GM18519 (cell line): Measurements from ENCODE around the gene SEC16A.

Experiments
- ATAC-seq: cut with Tn5 transposase; IDR thresholded peaks from one replicate; pipeline ENCODE4 v1.9.1; 2021; ENCODE audit warnings: mild to moderate bottlenecking, moderate library complexity; ENCODE audit not compliant: unreplicated experiment, low FRiP score

SEC16A gene

DNA sequence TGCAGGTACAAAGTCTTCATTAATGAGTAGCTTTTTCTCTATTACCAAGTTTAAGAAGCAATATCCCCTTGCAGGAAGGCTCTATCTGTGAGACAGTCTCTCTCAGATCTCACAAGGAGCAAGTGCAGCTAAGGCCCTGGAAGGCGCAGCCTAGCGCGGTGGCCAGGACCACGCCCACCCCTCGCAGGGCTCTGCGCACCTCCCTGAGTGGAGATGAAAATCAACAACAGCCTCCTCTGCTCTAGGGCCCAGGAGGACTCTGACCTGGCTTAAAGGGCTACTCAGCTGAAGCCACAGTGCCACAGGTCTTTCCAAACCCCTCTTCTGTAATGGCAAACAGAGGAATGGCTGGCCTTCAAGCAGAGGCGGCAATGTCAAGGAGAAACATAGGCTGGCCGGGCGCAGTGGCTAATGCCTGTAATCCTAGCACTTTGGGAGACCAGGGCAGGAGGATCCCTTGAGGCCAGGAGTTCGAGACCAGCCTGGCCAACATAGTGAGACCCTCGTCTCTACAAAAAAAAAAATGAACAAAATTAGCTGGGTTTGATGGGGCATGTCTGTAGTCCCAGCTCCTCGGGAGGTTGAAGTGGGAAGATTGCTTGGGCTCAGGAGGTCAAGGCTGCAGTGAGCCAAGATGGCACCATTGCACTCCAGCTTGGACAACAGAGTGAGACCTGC is 11.9 kb downstream of the SEC16A start:
- no peak for ATAC-seq

DNA sequence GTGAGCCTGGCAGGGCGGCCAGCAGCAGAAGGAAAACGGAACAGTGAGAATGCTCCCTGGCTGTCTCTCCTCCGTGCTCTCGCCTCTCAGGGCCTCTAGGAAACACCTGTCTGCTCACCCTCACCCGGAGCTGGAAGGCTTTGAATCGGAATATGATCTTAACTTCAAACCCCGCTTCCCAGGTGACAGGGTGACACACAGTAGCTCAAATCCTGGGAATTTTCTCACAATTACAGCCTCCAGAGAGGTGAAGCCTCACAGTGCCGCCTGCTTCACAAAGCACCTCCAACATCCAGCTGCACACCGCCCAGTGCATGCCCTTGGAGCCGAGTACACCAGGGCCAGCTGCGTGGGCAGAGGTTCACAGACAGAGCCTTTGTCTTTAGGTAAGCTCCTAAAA is 12.5 kb downstream of the SEC16A start:
- ATAC-seq, result no peak

DNA sequence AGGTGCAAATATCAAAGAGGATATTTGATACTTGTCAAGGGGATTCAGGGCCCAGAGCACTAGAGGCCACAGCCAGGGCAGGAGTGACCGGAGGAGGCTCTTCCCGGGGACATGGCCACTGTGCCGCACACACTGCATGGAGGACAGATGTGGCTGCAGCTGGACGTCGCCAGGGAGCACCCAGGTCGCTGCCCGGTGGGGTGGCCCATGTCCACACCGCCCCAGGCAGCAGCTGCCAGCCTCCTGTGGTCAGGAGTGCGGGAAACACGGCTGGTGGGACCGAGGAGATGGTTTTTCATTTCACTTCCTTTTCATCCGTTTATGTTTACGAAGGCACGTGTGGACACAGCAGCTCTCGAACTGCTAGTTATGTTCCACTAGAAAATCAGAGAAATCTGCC is 15.1 kb downstream of the SEC16A start:
- ATAC-seq, result no peak

DNA sequence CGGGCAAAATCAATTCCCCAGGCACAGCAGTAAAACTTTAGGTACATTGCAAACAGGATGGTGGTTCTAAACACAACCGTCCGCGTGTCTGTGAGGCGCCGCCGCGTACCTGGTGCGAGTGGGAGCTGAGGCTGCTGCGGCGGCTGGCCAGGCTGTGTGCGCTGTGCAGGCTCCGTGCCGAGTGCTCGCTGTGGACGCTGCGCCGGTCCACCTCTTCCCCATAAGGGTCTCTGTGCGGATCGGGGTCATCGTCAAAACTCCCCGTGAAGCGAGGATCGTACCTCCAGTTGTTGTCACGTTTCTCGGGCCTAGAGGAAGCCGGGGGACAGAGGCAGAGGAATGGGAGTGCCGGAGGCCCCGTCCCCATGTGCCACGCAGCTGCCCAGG is 16.7 kb downstream of the SEC16A start:
- ATAC-seq, result no peak

DNA sequence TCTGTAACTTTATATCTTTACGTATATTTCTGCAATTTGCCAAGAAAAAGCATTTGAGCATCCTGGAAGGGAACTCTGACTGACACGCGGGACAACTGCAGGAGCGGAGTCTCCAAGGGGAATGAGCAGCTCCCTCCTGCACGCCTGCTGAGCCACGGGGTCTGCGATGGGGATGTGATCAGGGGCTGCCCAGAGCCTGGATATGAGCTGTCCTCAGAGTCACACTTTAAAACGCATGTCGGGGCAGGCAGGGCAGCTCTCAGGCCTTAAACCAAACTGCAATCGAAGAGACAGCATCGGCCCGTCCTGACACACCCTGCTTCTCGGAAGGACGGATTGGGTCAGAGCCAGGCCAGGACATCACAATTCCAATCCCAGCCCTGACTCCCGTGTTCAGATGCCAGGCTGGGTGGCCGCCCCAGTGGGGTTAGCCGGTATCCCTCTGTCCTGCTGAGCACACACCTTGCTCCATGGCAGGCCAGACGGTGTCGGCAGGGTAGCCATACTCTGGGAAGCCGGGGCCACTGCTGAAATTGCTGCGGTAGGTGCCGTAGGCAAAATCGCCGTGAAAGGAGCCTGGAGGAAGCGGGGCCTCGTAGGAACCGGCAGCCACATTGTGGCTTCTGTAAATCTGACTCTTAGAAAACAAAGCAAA is 17.2 kb downstream of the SEC16A start:
- no peak for ATAC-seq

DNA sequence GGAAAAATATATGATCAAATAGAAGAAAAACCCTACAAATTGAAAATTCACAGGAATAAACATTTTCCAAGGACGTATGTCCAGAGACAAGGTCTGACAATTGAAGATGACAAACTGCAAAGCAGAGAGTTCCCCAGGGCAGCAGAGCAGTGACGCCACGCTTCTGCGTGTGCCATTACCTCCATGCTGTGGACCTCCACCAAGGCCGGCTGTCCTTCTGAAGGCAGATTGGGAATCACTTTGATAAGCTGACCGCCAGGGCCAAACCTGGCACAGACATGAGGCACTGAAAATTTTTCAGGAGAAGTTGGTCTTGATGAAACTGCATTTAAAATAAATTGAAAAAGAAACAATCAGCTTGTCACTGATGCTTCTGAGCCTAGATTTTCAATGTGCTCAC is 18.6 kb downstream of the SEC16A start:
- ATAC-seq, result no peak

DNA sequence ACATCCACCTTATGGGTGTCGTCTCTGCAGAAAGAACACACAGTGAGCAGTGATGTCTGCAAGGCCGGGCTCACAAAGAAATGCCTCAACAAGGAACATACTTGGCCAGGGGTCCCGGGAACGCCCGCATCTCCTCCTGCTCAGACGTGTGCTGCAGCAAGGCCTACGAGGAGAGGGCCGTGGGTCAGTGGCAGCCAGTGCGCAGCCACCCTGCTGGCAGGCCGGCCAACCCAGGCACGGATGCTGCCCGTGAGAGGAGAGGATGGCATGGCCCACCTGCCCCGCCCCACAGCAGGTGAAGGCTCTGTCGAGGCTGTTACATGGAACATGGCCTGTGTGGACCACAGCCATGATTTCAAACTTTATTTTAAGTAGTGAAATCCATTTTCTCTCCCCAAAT is 19.3 kb downstream of the SEC16A start:
- no peak for ATAC-seq

DNA sequence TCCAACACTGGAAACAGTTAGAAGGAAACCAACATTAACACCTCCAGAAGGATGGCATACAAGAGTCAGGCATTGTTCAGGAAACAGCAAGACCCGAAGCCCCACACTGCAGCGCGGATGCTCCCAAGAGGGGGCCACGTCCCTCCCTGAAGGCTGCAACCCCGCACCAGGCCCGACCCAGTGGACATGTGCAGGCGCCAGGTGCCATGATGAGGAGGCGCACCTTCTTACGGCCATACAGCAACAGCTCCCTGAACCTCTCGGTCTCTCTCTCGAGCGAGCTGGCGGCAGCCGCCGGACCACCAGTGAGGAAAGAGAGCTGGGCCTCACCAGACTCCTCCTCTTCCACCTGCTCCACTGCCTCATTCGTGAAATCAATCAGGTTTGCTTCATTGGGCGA is 20.2 kb downstream of the SEC16A start:
- no peak for ATAC-seq

DNA sequence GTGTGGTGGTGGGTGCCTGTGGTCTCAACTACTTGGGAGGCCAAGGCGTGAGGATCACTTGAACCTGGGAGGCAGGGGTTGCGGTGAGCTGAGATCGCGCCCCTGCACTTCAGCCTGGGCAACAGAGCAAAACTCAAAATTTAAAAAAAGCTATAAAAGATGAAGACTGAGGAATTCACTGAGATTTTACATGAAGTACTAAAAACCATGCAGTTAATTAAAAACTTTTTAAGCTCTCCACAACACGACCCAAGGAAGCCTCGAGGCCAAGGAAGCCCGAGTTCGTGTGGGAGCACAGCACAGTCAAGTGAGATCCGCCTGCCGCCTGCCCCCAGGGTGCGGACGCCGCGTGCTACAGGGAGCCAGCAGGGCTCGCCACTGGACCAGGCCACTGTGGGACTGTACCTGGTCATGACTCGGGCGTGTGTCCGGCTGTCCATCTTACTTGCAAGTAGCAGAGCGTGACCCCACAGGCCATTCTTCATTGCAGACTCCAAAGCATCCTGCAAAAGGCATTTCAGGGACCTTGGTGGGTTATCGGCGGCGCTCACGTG is 22.0 kb downstream of the SEC16A start:
- no peak for ATAC-seq

DNA sequence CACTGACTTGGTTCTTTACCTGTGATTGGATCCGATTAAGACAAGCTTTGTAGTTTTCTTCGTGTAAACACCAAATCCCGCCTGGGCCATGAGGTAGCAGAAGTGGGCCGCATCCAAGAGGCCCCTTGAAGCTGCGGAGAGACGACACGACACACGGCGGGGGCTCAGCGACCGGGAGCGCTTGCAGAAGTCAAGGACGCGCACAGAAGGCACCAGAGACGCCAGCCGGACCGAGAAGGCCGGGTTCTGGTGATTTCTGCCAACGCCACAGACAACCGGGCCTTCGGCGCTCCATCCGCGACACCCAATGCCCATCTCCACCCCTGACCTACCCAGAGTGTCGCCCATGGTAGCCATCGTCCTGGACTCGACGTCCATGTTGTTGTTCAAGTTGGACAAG is 23.4 kb downstream of the SEC16A start:
- no peak for ATAC-seq

DNA sequence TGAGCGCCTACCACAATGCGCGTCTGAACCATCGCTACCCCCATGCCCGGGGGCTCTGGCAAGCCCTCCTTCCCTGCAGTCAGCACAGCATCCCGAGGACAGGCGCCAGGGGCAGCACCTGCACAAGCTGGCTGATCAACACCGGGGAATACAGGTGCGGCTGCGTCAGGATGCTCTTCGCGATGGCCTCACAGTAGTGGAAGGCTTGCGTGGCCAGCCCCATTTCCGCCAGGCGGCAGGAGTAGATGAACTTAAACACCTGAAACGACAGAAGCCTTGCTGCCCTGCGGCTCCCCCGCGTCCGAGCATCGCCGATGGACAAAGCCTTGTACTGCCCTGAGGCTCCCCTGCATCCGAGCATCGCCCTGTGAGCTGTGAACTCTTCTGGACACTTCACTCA is 25.5 kb downstream of the SEC16A start:
- ATAC-seq, result no peak

DNA sequence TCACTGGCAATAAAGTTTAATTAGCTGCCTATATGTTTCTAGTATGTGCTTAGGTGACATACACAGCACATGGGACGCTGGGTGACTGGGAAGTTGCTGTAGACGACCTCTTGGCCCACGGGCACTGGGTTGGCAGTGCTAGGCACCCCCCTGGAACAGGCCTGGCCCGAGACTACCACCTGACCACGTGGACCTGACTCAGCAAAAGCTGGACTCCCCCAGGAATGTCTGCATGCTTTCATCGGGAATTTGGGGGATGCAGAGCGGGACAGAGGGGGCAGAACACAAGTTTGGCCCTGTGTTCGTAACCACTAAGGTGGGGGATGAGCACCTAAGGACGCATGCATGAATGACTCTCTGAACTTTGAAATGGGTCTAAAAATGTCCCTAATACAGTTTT is 26.6 kb downstream of the SEC16A start:
- no peak for ATAC-seq

DNA sequence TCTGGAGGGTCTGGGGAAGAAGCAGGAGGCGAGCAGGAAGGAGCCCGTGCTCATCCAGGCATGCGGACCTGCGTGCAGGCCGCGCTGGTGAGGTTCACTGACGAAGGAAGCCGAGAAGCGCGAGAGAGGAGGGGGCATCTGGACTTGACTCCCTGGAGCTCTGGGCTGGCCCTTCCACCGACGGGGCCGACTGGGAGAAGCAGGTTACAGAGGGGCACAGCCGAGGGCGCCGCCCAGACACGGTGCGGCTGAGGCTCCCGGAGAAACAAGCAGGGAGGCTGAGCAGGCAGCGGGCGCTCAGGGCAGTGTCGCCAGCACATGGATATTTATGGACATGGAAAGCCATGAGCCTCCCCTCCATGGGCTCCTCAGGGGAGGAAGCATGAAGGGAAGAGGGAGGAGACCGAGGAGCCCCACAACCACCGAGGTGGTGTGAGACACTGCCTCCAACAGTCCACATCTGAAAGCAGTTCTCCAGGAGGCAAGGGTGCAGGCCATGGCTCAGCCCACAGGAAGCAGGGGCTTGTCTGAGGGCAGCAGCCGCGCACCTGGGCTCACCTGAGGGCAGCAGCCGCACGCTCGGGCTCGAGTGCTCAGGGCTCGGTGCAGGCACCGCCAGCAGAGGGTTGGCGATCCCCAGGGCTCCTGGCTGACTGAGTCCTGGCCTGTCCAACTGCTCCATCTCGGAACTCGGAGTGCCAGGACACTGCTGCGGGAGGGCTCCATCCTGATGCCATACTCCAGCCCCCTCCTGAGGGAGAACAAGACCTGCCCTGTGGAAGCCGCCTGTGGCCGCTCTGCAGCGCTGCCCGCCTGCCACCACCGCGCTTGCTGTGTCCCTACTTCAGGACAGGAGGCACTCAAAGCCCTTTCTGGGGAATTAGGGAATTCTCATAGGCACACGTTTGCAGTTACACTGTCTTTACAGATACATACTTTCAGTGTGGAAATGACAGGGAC is 27.5 kb downstream of the SEC16A start:
- no peak for ATAC-seq

DNA sequence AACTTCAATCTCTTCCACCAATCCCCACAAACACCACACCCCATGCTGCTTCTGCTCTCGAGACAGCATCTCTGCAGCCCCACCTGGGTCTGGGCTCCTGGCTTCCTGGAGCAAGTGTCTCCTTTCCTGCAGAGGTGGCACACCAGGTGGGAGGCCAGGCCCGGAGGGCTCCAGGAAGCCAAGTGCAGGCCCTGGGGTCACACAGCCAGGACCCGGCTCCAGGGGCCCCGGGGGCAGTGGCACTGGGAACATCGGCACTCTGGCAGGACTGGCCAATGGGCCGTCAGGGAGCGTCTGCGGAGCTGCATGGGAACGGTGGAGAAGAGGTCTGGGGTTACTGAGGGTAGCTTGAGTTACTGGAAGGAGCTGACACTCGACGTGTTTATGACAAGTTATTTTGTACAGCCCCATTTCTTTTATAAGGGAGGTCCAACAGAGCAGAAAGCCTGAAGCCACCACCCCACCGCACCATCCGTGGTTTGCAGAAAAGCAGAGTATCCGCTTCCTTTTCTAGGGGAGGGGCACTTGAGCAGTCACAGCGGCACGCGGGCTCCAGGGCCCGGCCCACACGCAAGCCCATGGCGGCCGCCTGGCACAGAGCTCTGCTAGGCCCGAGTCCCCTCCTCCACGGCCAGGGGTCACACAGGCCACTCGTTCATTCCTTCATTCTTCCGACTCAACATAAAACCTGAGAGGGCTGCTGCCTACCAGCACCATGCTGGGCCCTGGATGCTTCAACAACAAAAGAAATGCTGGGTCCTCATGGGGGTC is 28.6 kb downstream of the SEC16A start:
- ATAC-seq, result no peak

DNA sequence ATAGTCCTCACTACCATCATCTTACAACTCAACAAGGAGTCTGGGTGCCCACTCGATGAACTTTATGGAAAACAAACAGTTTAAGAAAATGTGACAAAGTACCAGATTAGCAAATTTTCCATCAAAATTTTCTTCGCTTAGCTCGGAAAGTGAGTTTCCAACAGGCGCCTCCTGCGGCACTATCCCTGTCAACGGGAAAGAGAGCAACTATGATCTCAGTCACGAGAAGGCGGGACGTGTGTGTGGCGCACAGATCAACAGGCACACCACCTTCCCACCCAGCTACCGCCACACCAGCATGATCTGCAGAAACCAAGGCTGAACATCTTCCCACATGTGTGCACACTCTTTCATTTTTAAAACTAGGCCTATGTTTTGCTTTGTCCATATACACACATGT is 29.5 kb downstream of the SEC16A start:
- no peak for ATAC-seq

DNA sequence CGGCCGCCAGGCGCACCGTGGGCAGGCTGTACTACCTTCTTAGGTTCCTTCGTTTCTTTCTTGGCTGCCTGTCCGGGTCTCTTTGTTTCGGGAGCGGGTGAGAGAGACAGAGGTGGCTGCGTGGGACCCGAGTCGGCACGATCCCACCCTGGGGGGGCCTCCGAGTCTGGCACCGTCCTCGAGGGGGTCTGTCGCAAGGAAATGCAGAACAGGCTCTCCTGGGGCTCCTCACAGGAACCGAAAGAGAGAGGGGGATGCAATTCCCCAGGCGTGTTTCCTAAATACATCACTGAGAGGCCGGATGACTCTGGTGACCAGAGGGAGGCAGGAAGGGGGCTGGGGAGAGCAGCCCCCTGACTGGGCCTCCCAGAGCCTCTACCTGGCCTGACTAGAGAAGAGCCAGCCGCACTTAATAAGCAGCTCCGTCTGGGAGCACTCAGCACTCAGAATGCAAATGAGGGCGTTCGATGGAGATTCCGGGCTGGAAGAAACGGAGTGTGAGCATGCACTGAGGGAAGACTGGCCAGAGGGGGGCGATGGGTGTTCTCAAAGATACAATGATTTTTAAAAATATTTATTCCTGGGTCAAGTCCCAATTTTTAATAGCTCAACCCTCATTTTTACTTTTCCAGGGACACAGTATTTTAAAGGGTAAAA is 31.5 kb downstream of the SEC16A start:
- ATAC-seq, result no peak

DNA sequence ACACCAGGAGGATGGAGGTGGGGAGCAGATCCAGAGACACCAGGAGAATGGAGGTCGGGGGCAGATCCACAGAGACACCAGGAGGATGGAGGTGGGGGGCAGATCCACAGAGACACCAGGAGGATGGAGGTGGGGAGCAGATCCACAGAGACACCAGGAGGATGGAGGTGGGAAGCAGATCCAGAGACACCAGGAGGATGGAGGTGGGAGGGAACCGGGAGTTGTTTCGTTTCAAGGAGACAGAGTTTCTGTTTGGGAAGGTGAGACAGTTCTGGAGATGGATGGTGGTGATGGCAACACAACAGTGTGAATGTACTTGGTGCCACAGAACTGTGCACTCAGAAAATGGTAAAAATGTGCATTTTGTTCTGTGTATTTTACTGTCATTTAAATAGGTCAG is 34.2 kb downstream of the SEC16A start:
- ATAC-seq, result no peak

DNA sequence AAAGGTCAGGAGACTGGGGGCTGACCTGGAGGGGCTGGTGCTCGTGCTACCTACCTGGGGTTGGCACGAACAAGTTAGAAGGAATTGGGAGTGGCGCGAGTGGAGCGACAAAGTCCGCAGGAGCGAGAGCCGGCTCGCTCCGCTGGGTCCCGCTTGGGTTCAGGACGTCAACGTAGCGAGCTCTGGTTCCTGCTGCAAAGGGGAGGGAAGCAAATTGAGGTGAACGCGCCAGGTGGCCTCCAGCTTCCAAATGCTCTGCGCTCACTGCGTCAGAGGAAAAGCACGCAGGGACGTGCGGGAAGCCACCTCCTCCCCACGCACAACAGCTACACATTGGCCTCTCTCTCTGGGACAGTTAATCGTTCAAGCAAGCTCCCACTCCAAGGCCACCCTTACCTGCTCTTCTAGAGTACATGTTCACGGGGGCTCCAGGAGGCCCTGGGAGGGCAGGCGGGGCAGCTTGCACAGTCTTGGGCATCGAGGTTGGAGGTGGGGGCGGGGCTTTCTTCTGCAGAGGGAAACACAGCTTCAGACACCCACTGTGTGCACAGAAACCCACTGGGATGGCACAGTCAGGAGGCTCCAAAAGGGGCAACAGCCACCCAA is 35.6 kb downstream of the SEC16A start:
- no peak for ATAC-seq

DNA sequence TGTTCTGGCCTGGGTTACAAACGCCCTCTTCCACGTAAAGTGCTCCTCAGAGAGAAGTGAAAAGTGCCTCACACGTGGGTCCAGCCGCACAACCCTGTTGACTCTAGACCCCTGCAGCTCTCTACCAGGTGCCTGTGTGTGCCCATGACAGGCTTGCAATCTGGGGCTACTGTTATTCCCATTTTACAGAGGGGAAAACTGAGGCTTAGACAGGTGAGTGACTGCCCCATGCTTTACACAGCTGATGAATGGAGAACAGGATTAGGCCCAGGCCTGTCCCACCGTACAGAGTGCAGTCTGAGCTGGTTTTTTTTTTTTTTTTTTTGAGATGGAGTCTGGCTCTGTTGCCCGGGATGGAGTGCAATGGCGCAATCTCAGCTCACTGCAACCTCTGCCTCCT is 37.0 kb downstream of the SEC16A start:
- ATAC-seq, result no peak

DNA sequence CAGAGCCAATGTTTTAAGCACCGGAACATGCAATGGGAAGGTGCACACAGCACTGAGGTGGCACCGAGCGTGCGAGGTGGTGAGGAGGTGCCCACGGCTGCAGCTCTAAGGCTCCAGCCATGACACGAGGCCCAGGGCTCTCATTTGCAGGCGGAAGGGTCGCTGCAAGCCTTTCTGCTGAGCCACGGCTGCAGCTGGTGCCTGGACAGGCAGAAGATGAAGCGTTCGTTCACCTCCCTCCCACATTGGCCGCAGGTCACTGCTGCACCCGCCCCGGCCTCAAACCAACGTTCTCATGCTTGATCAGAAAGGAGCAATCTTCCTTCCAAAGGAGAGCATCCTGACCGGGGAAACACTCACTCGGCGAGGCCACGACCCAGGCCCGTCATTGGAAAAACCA is 38.7 kb downstream of the SEC16A start:
- no peak for ATAC-seq
